Tongue (tissue), 2 donors: ENCODE measurements around the gene SYCE3. TPM values are rescaled to one million over a fixed set of nuclear protein-coding genes. Genes with fewer than 3 reads are reported as not detected.

Source experiments
- DNase-seq: peaks from one replicate; pipeline ENCODE4 v3.0.0-alpha.2; 2015
- total RNA-seq: library from RNA; depleted of rRNA; stranded (reverse); fragments of >200 nt; gene quantifications from one replicate; pipeline ENCODE4 v1.2.3, GENCODE V29; 2014

Gene SYCE3
- total RNA-seq, 1 donor from 2014 or later = not detected

- peak; percentile 35 for DNase-seq
Measured at GRCh38 chr22:50576070-50576469, 13.4 kb upstream of the SYCE3 start.

DNA sequence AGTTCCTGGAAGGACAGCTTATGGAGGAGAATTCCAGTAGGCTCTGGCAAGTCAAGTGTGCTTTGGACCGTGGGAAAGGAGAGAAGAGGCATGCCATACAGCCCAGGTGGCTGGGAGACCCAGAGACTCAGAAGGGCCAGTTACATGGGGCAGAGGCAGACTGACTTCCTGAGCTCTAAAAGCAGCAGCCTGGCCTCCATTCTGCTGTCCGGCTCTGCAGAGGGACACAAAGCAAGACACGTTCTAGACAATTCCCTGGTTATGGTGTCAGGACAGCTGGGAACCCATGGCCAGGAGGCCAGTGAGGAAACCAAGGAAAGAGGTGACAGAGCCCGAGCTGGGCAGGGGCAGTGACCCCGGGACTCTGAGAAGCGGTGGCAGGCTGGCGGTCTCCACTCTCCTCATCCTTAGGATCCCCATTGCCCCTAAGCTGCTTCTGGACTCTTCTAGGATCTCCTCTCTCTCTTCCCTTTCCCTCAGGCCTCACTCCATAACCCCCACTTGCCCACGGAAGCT, 12.8 kb upstream of the SYCE3 start:
- no peak for DNase-seq

GRCh38 chr22:50574383-50574755, 11.7 kb upstream of the SYCE3 start:
- DNase-seq = no peak

- no peak for DNase-seq
Measured at GRCh38 chr22:50573491-50574382, 11.0 kb upstream of the SYCE3 start.

GRCh38 chr22:50572965-50573364, 10.2 kb upstream of the SYCE3 start:
- no peak for DNase-seq

DNA sequence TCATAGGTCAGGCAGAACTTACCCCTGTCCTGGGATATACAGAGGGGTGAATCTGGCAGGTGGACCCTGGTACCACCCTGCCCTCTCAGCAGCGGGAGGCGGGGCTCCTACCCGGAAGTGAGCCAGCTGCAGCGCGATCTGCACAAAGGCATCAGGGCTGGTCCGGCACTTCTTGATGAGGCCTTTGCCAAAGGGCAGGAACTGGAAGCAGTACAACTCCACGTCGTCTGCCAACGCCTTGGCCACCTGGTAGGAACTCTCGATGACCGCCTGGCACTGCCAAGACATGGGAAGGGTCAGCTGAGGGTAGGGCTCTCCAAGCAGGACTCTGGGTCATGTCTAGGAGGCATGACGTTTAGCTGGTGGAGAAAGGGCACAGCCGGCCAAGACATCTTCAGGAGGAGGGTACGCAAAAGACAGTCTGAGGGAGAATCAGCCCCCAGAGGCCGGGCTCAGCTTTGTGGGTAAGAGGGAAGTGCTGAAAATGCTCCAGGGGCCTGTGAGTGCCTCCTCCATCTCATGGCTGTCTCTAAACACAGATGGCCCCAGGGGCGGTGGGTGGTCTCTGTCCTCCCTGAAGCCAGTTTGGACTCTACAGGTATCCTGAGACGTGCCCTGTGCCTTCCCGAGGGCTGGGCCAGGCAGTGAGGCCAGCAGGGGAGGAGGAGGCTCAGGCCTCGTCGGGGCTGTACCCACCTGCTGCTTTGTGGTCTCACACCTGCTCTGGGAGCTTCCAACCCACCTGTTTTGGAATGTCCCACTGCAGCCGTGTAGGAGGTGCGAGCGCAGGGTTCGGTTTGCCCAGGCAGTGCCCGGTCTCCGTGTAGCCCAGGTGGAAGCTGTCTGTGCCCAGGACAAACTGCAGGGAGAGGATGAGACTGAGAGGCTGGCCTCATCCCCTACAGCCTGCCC, 8.8 kb upstream of the SYCE3 start:
- no peak for DNase-seq

GRCh38 chr22:50570861-50571260, 8.1 kb upstream of the SYCE3 start:
- no peak for DNase-seq

DNA sequence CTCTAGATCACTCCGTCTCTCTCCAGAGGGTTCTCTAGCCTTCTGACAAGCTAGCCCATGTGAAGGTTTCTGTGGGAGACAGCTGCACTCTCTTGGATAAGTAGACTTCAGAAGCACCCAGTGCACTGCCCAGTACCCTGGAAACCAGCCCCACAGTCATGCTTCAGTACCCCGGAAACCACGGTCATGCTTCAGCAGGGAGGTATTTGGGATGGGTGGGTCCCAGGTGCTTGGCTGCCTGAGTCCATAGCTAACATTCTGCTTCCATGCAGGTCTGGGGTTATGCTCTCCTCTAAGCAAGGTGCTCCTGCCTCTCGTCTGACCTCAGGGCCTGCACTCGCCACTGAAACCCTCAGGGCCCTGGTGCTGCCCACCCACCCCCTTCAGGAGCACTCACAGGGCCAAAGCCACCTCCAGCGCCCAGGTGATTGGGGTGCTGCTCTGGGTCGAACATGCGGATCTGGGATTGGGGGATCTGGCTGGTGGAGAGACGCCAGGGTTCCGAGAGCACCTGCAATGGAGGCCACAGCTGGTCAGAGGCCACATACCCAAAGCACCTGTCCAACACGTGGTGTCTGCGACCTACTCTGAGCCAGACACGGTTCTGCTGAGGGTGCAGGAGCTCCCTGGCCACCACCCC, 7.3 kb upstream of the SYCE3 start:
- no peak for DNase-seq

DNA sequence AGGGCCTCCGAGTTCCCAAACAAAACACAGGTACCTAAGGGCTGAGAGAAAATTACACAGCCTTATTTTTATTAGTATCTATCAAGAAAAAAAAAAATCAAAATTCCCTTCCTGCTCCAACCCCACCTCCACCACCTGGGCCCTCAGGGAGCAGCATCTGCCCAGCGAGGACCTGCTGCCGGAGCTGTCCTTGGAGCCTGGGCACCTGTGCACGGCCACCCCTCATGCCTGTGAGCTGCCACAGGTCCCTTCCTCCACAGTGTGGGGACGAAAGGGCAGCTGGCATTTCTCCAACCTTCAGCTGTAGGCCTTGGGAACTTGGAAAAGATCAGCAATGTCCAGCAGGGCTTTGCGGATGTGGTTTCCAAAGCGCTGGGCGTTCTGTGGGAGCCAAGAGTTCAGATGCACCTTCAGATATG, 6.3 kb upstream of the SYCE3 start:
- no peak for DNase-seq

GRCh38 chr22:50568626-50569025, 5.9 kb upstream of the SYCE3 start:
- peak; percentile 44 for DNase-seq

DNA sequence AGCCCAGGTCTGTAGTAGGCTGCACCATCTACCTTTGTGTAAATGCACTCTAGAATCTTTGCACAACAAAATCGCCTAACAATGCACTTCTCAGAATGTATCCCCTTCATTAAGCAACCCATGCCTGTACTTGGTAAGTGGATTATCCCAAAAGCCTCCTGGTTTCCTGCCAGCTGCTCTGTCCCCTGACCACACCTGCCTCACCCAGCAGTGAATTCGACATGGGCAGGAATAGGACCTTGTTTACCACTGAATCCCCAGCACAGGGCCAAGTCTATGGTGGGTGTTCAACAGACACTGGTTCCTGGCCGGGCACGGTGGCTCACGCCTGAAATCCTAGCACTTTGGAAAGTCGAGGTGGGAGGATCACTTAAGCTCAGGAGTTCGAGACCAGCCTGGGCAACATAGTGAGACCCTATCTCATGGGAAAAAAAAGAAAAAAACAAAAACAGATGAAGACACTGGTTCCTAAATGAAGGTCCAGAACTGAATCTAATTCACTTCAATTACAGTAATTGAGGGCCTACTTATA, 5.1 kb upstream of the SYCE3 start:
- no peak for DNase-seq

- DNase-seq = no peak
Measured at GRCh38 chr22:50564289-50564688, 1.6 kb upstream of the SYCE3 start.

DNA sequence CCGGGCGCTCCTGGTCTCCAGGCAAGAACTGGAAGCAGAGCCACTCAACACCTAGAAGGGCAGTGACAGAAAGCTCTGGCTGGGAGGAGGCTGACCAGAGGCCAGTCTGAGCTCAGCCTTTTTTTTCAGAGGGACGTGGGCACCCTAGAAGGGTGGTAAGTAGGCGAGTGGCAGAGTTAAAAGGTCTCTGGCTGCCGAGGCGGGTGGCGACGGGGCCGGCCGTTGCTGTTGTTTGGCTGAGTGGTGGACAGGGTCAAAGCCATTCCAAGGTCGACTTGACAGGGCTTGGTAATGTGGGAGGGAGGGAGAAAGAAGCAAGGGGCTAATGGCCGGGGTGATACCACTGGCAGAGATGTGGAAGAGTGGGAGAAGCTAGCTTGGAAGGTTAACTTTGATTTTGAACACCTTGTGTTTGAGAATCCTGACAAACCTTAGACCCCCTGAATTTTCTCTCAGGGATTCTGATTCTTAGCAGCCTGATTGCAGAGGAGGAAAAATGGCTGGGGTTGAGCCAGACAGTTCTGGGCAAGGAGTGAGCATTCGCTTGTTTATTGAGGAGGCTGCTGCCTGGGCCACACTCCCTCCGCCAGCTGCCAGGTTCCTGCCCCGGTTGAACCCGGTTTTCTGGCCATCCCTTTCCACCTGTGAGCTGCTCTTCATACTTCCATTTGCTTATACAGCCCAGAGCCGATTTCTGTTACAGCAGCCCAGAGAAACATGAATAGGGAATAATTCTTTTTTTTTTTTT, 868 bp upstream of the SYCE3 start:
- no peak for DNase-seq

DNA sequence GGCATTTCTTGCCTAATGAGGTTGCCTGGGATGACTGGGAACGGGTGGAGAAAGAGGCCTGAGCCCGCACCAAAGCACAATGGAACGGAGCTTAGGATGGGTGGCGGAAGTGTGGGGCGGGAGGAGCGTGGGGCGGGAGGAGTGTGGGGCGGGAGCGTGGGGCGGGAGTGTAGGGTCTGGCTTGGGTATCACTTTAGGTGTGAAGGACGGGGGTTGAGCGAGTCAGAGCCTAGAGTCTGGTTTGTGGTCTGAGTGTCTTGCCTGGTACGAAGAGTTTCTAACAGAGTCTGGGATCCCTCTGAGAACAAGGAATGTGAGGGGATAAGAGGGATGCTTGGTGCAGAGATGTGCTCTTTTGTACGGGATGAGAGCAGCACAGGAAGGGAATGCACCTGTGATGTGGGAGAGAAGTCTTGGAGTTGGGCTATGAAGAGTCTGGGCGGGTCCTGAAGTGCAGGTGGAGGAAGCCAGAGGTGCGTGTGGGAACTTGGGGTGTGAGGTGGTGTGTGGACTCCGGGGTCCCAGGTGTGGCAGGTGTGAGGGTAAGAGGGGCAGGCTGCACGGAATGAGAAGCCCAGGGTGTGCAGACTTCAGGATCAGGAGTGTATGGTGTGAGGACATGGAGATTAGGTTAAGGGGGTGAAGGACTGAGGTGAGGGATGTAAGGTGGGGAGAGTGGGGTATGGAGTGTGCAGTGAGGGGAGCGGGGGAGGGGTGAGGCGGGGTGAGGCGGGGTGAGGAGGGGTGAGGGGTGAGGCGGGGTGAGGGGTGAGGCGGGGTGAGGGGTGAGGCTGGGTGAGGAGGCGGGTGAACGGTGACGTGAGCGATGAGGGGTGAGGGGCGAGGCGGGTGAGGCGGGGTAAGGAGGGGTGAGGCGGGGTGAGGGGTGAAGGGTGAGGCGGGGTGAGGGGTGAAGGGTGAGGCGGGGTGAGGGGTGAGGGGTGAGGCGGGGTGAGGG, 1.0 kb downstream of the SYCE3 start:
- DNase-seq = no peak

GRCh38 chr22:50560034-50560433, 2.7 kb downstream of the SYCE3 start:
- no peak for DNase-seq

- no peak for DNase-seq
Measured at GRCh38 chr22:50556703-50557102, 6.0 kb downstream of the SYCE3 start.

DNA sequence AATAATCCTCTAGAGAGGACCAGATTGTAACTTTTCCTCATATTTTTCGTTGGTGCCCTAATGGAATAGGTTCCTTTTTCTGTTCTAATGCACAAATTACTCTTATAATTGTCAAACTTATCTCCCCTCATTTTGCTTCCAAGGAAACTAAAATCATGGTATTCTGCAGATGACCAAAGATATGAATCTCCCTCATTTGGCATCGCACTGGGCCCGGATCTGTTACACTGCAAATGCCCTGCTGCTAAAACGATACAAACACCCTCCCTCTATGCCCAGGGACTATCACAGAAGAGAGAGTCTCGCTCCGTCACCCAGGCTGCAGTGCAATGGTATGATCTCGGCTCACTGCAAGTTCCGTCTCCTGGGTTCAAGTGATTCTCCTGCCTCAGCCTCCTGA, 9.4 kb downstream of the SYCE3 start:
- DNase-seq = no peak

DNA sequence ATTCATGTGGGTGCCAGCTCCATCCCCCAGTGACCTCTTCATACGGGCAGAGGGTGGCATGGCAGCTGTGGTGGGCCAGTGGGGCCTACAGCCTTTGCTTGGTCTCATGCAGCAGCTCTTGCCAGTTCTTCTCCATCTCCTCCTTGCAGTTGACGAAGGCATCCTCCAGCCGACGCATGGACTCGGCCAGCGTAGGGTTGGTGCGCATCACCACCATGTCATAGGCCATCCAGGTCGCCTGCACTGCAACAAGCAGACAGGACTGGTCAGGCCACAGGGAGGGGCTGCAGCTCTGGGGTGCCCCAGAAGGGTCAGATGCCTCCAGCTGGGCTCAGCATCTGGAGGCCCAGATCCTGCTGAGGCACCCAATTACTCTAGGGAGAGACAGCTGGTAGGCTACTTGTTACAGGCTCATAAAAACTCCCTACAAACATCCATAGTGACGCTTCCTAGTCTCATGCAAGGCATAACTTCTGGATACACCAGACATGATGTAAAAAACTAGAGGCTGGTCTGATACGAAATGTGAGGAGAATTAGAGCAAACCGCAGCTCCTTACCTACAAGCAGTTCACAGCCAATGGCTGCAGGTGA, 11.5 kb downstream of the SYCE3 start:
- DNase-seq = no peak

GRCh38 chr22:50550395-50550794, 12.3 kb downstream of the SYCE3 start:
- no peak for DNase-seq
